Effector CD4-positive, alpha-beta T cell (primary cell): ENCODE results near the gene CRYM.
"Not testable (repeated sequence)": the region's sequence is repeated elsewhere in the genome, so short reads cannot be mapped to it uniquely, and the experiment has no call there.

Source experiments
- DNase-seq: peaks from one replicate; pipeline ENCODE4 v3.0.0-alpha.2; 2020

CRYM gene

GRCh38 chr16:21277045-21277926 is 804 bp downstream of the CRYM start:
- DNase-seq, result no peak

DNA sequence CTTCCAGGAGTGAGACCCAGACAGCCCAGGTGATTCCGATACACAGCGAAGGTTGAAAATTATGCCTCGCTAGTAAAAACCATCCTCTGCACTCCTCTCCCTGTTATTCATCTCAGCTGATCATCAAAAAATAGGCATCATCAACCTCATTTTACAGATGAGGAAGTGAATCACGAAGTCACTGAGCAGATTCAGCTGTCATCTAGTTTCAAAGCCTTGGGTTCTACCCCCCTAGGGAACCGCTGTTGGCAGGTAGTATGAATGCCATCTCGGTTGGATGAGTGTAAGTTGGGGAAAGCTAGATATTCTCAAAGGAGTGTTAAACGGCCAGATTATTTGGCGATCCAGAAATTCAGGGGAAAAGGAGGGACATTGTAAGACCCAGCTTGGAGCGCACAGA is 2.0 kb downstream of the CRYM start:
- DNase-seq, result no peak

DNA sequence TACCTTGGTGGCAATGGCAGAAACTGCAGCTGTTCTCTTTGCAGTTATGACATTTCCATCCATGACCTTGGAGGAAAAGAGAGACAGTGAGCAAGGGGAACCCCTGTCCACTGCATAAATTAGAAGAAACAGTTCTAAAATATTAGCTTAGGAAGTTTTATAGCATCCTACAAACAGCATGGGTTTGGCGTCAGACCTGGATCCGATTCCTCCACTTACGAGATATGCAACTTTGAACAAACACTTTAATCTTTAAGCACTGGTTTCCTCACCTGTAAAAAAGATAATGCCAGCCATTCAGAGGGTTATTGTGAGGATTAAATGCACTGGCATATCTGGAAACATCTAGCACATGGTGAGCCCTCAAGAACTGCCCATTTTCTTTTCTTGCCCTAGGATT is 2.6 kb downstream of the CRYM start:
- no peak for DNase-seq

DNA sequence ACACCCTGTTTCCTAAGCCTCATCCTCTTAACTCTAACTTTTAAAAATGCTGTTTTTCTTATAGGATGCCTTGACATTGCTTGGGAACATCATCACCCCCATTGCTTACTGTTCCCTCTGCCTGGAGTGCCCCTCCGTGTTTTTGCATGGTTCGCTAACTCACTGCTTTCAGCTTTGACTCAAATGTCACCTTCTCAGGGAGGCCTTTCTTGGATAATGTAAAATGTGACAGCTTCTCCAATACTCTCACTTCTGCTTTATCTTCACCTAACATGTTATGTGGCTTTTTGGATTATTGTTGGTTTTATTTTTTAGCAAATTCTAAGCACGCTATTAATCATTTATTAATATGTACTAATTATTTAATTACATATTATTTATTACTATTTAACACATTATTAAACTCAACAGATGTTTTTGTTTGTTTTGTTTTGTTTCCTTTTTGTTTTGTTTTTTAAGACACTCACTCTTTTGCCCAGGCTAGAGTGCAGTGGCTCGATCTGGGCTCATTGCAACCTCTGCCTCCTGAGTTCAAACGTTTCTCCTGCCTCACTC is 3.8 kb downstream of the CRYM start:
- DNase-seq, result no peak

DNA sequence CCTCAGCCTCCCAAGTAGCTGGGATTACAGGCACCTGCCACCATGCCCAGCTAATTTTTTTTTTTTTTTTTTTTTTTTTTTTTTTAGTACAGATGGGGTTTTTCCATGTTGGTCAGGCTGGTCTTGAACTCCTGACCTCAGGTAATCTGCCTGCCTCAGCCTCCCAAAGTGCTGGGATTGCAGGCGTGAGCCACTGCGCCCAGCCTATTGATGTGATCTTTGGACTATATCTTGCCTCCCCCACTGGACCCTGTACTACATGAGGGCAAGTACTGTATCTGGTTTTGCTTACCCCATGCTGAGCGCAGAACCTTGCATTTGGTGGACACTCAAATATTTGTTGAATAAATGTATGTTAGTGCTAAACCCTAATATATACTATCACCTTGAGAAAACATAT is 5.3 kb downstream of the CRYM start:
- not testable (repeated sequence) for DNase-seq

DNA sequence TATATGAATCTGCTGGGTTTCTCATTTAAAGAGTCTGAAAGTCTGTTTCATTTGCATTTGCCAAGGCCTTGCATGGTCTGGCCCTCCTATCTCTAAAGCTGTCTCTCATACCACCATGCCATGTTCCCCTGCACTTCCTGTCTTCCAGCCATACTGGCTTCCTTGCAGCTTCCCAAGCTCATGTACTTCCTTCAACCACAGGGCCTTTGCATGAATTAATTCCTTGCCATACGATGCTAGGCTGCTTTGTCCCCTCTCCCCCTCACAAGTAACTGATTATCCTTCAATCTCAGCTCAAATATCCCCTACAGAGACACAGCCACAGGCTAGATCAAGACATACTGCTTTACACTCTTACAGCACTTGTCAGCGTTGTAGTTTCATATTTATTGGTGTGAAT is 5.8 kb downstream of the CRYM start:
- no peak for DNase-seq

- DNase-seq, result no peak
These were observed 9.9 kb downstream of the CRYM start for GRCh38 chr16:21268236-21268635.

- DNase-seq, result no peak
These were observed 10.8 kb downstream of the CRYM start for GRCh38 chr16:21267298-21267697.

- DNase-seq, result no peak
These were observed 12.8 kb downstream of the CRYM start for GRCh38 chr16:21265104-21265837.

- DNase-seq, result no peak
These were observed 13.5 kb downstream of the CRYM start for GRCh38 chr16:21264571-21265036.

GRCh38 chr16:21263640-21264570 is 14.2 kb downstream of the CRYM start:
- DNase-seq, result no peak

DNA sequence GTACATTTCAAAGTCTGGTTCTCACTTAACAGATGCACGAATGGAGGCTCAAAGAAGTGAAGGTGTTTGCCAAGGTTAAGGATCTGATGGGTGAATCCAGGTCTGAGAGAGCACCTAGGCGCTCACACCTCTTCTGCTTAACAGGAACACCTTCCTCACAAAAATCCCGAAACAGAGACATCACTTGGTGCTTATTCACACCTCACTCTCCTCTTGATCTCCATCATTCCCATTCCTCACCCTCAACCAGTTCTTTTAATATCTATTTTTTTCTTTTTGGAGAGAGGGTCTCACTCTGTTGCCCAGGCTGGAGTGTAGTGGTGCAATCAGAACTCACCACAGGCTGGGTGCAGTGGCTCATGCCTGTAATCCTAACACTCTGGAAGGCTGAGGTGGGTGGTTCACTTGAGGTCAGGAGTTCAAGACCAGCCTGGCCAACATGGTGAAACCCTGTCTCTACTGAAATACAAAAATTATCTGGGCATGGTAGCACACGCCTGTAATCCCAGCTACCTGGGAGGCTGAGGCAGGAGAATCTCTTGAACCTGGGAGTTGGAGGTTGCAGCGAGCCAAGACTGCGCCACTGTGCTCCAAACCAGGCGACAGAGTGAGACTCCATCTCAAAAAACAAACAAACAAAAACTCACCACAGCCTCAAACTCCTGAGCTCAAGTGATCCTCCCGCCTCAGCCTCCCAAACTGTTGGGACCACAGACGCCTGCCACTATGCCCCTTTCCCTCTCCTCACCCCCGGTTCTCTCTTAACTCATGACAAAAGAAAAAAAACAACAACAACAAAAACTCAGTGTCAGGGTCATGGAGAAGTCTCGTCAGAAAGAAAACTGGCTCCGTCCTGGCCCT is 15.1 kb downstream of the CRYM start:
- DNase-seq, result no peak

GRCh38 chr16:21260870-21261791 is 17.0 kb downstream of the CRYM start:
- no peak for DNase-seq

- no peak for DNase-seq
These were observed 20.8 kb downstream of the CRYM start for GRCh38 chr16:21257284-21257683.

GRCh38 chr16:21256636-21257035 is 21.5 kb downstream of the CRYM start:
- DNase-seq, result no peak

DNA sequence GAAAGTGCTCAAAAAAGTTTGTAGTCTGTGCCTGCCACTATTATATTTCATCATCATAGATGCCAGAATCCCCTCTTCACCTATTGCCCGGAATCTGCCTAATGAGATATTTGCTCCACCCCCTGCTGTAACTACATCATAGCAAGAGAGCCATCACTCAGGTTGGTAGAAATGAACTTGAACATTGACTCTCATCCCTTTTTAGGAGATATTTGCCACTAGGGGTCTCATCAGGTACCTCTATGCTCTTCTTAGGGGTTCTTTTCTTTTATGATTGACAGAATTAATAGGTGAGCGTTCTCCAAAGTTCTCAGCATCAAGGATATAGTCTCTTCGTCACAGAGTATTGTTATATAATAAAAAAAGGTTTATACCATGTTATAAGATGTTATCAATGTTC is 24.6 kb downstream of the CRYM start:
- DNase-seq, result no peak

GRCh38 chr16:21250072-21250923 is 27.8 kb downstream of the CRYM start:
- no peak for DNase-seq

DNA sequence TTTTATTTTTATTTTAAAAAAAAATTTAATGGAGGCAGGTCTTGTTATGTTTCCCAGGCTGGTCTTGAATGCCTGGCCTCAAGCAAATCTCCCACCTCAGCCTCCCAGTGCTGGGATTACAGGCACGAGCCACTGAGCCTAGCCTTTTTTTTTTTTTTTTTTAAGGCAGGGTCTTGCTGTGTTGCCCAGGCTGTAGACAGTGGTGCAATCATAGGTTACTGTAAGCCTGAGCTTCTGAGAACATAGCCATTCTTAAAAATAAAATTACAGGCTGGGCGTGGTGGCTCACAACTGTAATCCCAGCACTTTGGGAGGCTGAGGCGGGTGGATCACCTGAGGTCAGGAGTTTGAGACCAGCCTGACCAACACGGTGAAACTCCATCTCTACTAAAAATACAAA is 29.9 kb downstream of the CRYM start:
- DNase-seq, result not testable (repeated sequence)

- no peak for DNase-seq
These were observed 33.4 kb downstream of the CRYM start for GRCh38 chr16:21244518-21245215.
